PFSK-1 (cell line): ENCODE data around the gene CEP57.

Experiments used
- FOXP2 ChIP-seq: optimal IDR thresholded peaks from 2 replicates; pipeline ENCODE3; 2011; ENCODE audit warnings: borderline replicate concordance, control low read depth, inconsistent platforms; ENCODE audit not compliant: insufficient read depth; ENCODE audit errors: extremely low read length, extremely low read depth
- POLR2AphosphoS5 ChIP-seq: IDR thresholded peaks from 2 replicates; pipeline ENCODE4 v1.6.1; 2012; ENCODE audit warnings: low read depth, mild to moderate bottlenecking, control low read depth, low read length, moderate library complexity
- SIN3A ChIP-seq: IDR thresholded peaks from 2 replicates; pipeline ENCODE4 v1.6.1; 2012; ENCODE audit warnings: mild to moderate bottlenecking, low read length, moderate library complexity, borderline replicate concordance; ENCODE audit not compliant: insufficient read depth
- TAF1 ChIP-seq: IDR thresholded peaks from 2 replicates; pipeline ENCODE4 v1.6.1; 2012; ENCODE audit warnings: low read length, control low read depth, borderline replicate concordance; ENCODE audit not compliant: insufficient read depth
- TF ChIP-seq, protein P1 (sequence below), 2 experiments: IDR thresholded peaks; 2 replicates each; pipeline versions ENCODE4 v1.6.1 to v1.8.0; 2011 to 2012; ENCODE audit warnings: low read depth in 2 of 2, low read length in 2 of 2, control low read depth in 1 of 2, inconsistent platforms in 1 of 2, mild to moderate bottlenecking in 1 of 2, moderate library complexity in 1 of 2; ENCODE audit not compliant: insufficient read depth in 1 of 2

Gene CEP57

GRCh38 chr11:95850137-95850536, 59.8 kb downstream of the CEP57 start:
- TF ChIP-seq, protein P1, sequence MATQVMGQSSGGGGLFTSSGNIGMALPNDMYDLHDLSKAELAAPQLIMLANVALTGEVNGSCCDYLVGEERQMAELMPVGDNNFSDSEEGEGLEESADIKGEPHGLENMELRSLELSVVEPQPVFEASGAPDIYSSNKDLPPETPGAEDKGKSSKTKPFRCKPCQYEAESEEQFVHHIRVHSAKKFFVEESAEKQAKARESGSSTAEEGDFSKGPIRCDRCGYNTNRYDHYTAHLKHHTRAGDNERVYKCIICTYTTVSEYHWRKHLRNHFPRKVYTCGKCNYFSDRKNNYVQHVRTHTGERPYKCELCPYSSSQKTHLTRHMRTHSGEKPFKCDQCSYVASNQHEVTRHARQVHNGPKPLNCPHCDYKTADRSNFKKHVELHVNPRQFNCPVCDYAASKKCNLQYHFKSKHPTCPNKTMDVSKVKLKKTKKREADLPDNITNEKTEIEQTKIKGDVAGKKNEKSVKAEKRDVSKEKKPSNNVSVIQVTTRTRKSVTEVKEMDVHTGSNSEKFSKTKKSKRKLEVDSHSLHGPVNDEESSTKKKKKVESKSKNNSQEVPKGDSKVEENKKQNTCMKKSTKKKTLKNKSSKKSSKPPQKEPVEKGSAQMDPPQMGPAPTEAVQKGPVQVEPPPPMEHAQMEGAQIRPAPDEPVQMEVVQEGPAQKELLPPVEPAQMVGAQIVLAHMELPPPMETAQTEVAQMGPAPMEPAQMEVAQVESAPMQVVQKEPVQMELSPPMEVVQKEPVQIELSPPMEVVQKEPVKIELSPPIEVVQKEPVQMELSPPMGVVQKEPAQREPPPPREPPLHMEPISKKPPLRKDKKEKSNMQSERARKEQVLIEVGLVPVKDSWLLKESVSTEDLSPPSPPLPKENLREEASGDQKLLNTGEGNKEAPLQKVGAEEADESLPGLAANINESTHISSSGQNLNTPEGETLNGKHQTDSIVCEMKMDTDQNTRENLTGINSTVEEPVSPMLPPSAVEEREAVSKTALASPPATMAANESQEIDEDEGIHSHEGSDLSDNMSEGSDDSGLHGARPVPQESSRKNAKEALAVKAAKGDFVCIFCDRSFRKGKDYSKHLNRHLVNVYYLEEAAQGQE (IDR thresholded peaks at IDR 0.05; ENCODE audit: insufficient read depth in 1 of 2, low read depth in 2 of 2, low read length in 2 of 2): no peak
- no peak for TF ChIP-seq SIN3A
- TF ChIP-seq POLR2AphosphoS5: no peak
- TF ChIP-seq FOXP2: no peak

DNA sequence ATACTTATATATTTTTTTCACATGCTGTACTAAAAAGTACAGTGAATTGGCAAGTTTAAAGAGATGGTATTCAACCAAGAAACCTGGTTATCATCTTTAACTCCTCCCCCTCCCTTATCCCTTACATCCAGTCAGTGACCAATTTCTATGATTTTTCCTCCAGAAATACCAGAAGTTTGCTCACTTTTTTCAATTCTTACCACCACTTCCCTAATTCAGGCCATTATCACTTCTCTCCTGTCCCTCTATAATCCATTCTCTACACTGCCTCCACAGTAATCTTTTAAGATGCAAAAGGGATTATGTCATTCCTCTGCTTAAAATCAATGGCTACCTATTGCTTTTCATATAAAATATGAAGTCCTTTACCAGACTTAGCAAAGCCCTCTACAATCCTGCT, 62.8 kb downstream of the CEP57 start:
- TF ChIP-seq SIN3A (no peak), FOXP2 (no peak), POLR2AphosphoS5 (no peak), TAF1 (no peak)
- TF ChIP-seq, protein P1 (IDR thresholded peaks at IDR 0.05; ENCODE audit: insufficient read depth in 1 of 2, low read depth in 2 of 2, low read length in 2 of 2): no peak

GRCh38 chr11:95853862-95854261, 63.6 kb downstream of the CEP57 start:
- TF ChIP-seq FOXP2 (no peak), TAF1 (no peak), SIN3A (no peak), POLR2AphosphoS5 (no peak)
- TF ChIP-seq, protein P1 (IDR thresholded peaks at IDR 0.05; ENCODE audit: insufficient read depth in 1 of 2, low read depth in 2 of 2, low read length in 2 of 2): no peak

- TF ChIP-seq TAF1 (no peak), SIN3A (no peak), FOXP2 (no peak), POLR2AphosphoS5 (no peak)
- TF ChIP-seq, protein P1 (IDR thresholded peaks at IDR 0.05; ENCODE audit: insufficient read depth in 1 of 2, low read depth in 2 of 2, low read length in 2 of 2): no peak
Observed at GRCh38 chr11:95863486-95864140, 73.3 kb downstream of the CEP57 start.

DNA sequence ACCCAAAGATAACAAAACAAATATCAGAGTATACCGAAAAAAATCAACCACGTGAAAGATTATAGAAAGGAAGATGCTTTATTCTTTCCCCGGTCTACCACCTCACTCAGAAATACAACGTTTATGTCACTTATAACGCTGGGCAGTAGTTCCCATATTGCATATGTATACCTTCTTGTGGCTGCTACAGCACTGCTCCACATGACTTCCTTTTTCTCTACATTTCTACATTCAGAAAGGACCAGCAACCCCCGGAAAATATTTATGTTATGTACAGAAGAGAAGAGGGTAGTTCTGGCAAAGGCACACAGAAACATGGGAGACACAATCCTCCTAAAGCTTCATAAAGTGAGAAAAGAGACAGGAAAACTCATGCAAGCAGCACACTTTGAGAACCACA, 76.8 kb downstream of the CEP57 start:
- no peak for TF ChIP-seq SIN3A
- no peak for TF ChIP-seq POLR2AphosphoS5
- TF ChIP-seq, protein P1 (IDR thresholded peaks at IDR 0.05; ENCODE audit: insufficient read depth in 1 of 2, low read depth in 2 of 2, low read length in 2 of 2): no peak
- TF ChIP-seq TAF1: no peak
- no peak for TF ChIP-seq FOXP2
